Measurements from ENCODE around the gene ZBED3.
"Not testable (repeated sequence)": the region's sequence is repeated elsewhere in the genome, so short reads cannot be mapped to it uniquely, and the experiment has no call there.

The ZBED3 gene

DNA sequence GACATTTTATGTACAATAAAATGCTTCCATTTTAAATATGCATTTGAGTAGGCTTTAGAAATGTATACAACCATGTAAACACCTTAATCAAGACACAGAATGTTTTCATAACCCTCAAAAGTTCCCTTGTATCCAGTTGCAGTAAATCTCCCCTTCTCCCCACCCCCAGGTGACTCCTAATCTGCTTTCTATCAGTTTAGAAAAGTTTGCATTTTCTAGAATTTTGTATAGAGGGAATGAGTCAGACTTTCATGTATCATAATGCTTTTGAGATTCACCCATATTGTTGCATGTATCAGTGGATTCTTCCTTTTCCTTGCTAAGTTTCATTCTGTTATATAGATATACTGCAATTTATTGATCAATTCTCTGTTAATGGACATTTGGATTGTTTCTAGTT lies 17.7 kb upstream of the ZBED3 start:
- Histone ChIP-seq H3K4me1 (ENCODE audit: insufficient read depth, low read length) (no peaks in the 10 kb centered on the region), H3K27me3 (ENCODE audit: insufficient read depth, low read length) (no peaks in the 10 kb centered on the region), H3K4me3 (ENCODE audit: low read length) (no peak overlapping the region), H3K9ac (ENCODE audit: low read depth, low read length) (no peak overlapping the region), H3K27ac (ENCODE audit: low read depth, low read length) (no peak overlapping the region), H3K9me3 (ENCODE audit: insufficient read depth, low read depth, low read length) (no peaks in the 10 kb centered on the region), H3K36me3 (ENCODE audit: insufficient read depth, low read length) (peaks cover 13% of the 10 kb centered on the region; the same call in 1 of the 2 replicates)

DNA sequence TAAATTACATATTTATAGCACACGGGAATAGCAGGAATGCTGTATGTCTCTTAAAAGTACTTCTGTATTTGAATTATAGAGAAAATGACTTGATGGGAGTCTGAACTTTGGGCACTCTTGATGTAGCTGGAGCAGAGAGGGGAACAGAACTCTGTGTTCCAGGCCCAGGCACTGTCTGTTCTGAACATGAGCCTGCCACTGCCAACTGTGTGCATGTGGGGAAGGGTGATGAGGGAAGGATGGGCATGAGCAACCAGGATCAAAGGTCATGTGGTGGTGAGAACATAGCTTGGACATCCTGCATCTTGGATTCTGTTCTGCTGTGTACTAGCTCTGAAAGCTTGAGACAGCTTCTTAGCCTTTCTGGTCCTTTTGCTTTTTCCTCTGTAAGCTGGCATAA lies 16.4 kb upstream of the ZBED3 start:
- Histone ChIP-seq H3K27me3 (ENCODE audit: insufficient read depth, low read length) (no peaks in the 10 kb centered on the region), H3K27ac (ENCODE audit: low read depth, low read length) (no peak overlapping the region), H3K4me3 (ENCODE audit: low read length) (no peak overlapping the region), H3K4me1 (ENCODE audit: insufficient read depth, low read length) (no peaks in the 10 kb centered on the region), H3K9ac (ENCODE audit: low read depth, low read length) (no peak overlapping the region), H3K36me3 (ENCODE audit: insufficient read depth, low read length) (peaks cover 13% of the 10 kb centered on the region; the same call in 1 of the 2 replicates), H3K9me3 (ENCODE audit: insufficient read depth, low read depth, low read length) (no peaks in the 10 kb centered on the region)
- WGBS = 95% methylated on average over 1 of the region's 1 CpG

DNA sequence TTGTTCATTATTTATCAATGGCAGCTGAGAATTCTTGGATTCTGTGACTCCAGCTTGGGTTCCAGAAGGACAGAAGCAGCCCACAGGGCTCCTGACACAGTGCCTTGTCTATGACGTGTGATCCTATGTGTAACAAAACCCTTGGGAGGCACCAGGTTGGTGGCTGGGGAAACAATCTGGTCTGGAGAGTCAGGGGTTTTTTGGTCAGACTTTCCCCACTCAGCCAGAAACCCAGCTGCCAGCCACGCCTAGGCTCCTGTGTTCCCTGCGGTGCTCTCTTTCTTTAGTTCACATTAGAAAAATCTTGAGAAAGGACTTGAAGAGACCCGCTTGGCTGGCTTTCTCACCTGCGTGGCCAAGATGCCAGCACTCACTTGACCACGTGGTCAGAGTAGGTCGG lies 15.5 kb upstream of the ZBED3 start:
- H3K4me3 ChIP-seq (ENCODE audit: low read length) = no peak overlapping the region
- 89% methylated on average over 7 of the region's 7 CpGs for WGBS
- H3K9ac ChIP-seq (ENCODE audit: low read depth, low read length) = no peak overlapping the region
- no peaks in the 10 kb centered on the region for H3K9me3 ChIP-seq (ENCODE audit: insufficient read depth, low read depth, low read length)
- no peak overlapping the region for H3K27ac ChIP-seq (ENCODE audit: low read depth, low read length)
- H3K27me3 ChIP-seq (ENCODE audit: insufficient read depth, low read length) = no peaks in the 10 kb centered on the region
- no peaks in the 10 kb centered on the region for H3K4me1 ChIP-seq (ENCODE audit: insufficient read depth, low read length)
- H3K36me3 ChIP-seq (ENCODE audit: insufficient read depth, low read length) = peaks cover 13% of the 10 kb centered on the region; the same call in 1 of the 2 replicates

DNA sequence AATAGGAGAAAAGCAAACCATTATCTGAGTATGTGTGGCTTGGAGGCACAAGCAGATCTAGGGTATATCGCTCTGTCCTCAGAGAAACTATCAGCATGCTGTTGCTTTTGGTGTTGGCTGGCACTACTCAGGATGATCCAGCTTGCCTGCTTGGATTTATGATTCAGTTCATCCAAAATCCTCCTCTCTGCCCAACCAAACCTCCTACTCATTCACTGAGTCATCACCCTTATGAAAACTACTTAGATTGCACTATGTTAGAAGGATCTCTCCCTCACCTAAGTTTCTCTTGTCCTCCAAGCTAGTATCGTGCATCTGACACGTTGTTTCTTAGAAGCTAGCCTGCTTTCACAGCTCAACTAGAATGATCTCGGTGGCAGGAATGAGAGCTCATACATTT lies 14.2 kb upstream of the ZBED3 start:
- Histone ChIP-seq H3K4me1 (ENCODE audit: insufficient read depth, low read length) (no peaks in the 10 kb centered on the region), H3K9me3 (ENCODE audit: insufficient read depth, low read depth, low read length) (no peaks in the 10 kb centered on the region), H3K4me3 (ENCODE audit: low read length) (no peak overlapping the region), H3K27ac (ENCODE audit: low read depth, low read length) (no peak overlapping the region), H3K27me3 (ENCODE audit: insufficient read depth, low read length) (no peaks in the 10 kb centered on the region), H3K9ac (ENCODE audit: low read depth, low read length) (no peak overlapping the region), H3K36me3 (ENCODE audit: insufficient read depth, low read length) (peaks cover 13% of the 10 kb centered on the region; the same call in 1 of the 2 replicates)
- WGBS = 94% methylated on average over 4 of the region's 4 CpGs

DNA sequence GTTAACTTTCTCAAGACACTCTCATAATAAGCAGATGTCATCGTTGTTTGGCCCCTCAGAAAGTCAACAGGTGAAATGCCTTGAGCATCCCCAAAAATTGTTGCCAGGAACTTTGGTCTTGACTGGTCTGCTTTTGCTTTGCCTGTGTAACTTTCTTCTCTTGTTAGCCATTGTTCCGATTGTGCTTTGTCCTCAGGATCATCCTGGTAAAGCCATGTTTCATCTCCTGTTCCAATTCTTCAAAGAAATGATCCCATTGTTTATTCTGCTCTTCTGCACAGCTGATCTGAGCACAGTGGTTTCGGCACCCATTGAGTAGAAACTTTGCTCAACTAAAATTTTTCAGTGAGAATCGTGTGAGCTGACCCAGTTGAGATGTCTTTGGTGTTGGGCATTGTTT lies 8.1 kb upstream of the ZBED3 start:
- no peaks in the 10 kb centered on the region for H3K27me3 ChIP-seq (ENCODE audit: insufficient read depth, low read length)
- peaks cover 9% of the 10 kb centered on the region; the same call in 1 of the 2 replicates for H3K36me3 ChIP-seq (ENCODE audit: insufficient read depth, low read length)
- no peaks in the 10 kb centered on the region for H3K9me3 ChIP-seq (ENCODE audit: insufficient read depth, low read depth, low read length)
- WGBS = 92% methylated on average over 4 of the region's 4 CpGs
- H3K4me3 ChIP-seq (ENCODE audit: low read length) = no peak overlapping the region
- H3K9ac ChIP-seq (ENCODE audit: low read depth, low read length) = no peak overlapping the region
- H3K27ac ChIP-seq (ENCODE audit: low read depth, low read length) = no peak overlapping the region
- H3K4me1 ChIP-seq (ENCODE audit: insufficient read depth, low read length) = no peaks in the 10 kb centered on the region

DNA sequence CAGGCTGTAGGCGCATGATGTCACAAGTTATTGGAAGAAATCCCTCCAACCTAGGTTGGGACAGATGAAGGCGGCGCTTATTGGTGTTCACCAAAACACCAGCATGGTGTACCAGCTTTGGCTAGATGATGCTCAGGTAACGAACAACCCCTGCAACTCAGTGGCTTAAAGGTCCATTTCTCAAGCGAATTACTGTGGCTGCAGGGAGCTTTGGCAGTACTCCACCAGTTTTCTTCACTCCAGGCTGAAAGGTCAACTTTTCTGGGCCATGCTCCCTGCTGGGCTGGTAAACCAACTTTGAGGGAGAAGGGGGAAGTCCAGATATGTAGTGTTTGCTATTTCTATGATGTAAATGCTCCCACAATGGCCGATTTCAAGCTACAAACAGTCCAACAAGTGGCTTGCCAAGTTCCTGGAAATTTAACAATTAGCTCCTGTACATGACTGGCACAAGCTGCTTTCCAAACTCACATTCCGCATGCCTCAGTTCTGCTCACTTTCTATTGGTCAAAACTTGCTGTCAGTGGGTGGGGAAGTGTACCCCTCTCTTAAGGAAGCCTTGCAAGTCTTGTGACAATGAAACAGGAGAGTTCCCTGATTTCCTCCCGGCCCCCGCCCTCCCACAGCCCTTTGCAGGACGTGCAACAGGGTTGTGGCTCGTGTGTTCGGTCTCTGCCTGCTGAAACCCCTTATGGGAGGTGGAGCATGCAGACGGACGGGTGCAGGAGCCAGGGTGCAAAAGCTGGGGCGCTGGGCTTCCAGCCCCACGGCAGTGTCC lies 588 bp upstream of the ZBED3 start:
- Histone ChIP-seq H3K9ac (ENCODE audit: low read depth, low read length) (peak overlapping the region; percentile 99), H3K36me3 (ENCODE audit: insufficient read depth, low read length) (peaks cover 10% of the 10 kb centered on the region; the same call in 1 of the 2 replicates), H3K9me3 (ENCODE audit: insufficient read depth, low read depth, low read length) (no peaks in the 10 kb centered on the region), H3K27me3 (ENCODE audit: insufficient read depth, low read length) (no peaks in the 10 kb centered on the region), H3K4me1 (ENCODE audit: insufficient read depth, low read length) (peaks cover 20% of the 10 kb centered on the region), H3K4me3 (ENCODE audit: low read length) (peak overlapping the region; percentile 97), H3K27ac (ENCODE audit: low read depth, low read length) (peak overlapping the region; percentile 93)
- whole genome bisulfite sequencing = 63% methylated on average over 16 of the region's 16 CpGs

DNA sequence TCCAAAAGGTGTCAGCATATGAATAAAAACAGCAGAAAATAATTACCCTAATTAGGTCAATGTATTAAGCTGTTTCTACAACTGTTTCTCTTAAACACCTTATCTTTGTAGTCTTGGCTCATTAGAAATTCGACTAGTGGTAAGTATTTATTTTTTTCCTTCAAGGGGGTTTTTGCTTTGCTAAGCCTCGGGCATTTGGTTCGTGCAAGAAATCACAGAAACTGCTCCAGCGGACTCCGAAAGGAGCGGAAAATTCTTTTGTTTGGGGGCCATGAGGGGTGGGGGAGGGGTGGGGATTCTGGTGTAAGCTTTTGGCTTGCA lies 757 bp downstream of the ZBED3 start:
- WGBS = under 1% methylated on average over 6 of the region's 6 CpGs

DNA sequence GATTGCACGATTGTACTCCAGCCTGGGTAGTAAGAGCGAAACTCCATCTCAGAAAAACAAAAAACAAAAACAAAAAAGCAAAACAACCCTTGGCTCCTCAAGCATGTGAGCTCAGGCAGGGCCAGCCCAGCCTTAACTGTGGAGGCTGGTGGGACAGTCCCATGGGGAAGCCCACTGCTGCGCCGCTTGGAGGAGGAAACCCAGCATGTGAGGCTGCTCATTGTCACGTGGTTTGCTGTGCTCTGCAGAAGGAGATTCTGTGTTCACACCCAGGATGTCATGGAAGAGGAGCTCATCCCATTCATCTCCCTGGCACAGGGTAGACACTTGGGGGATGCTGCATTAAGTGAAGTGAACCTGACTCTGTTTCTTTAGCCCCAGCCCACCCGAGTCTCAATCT lies 4.0 kb downstream of the ZBED3 start:
- H3K4me3 ChIP-seq (ENCODE audit: low read length) = no peak overlapping the region
- H3K9ac ChIP-seq (ENCODE audit: low read depth, low read length) = no peak overlapping the region
- peaks cover 2% of the 10 kb centered on the region; the same call in 1 of the 2 replicates for H3K27me3 ChIP-seq (ENCODE audit: insufficient read depth, low read length)
- H3K9me3 ChIP-seq (ENCODE audit: insufficient read depth, low read depth, low read length) = no peaks in the 10 kb centered on the region
- WGBS = 94% methylated on average over 5 of the region's 6 CpGs
- H3K4me1 ChIP-seq (ENCODE audit: insufficient read depth, low read length) = peaks cover 22% of the 10 kb centered on the region
- H3K36me3 ChIP-seq (ENCODE audit: insufficient read depth, low read length) = 0 out of 2 replicates have a peak, but pooled peaks cover 2% of the 10 kb centered on the region
- H3K27ac ChIP-seq (ENCODE audit: low read depth, low read length) = no peak overlapping the region

More for the DNA sequence above, 757 bp downstream of the ZBED3 start:
- peaks cover 20% of the 10 kb centered on the region for H3K4me1 ChIP-seq (ENCODE audit: insufficient read depth, low read length)
- peak overlapping the region; percentile 93 for H3K27ac ChIP-seq (ENCODE audit: low read depth, low read length)
- peak overlapping the region; percentile 99 for H3K9ac ChIP-seq (ENCODE audit: low read depth, low read length)
- H3K36me3 ChIP-seq (ENCODE audit: insufficient read depth, low read length) = peaks cover 8% of the 10 kb centered on the region; the same call in 1 of the 2 replicates
- no peaks in the 10 kb centered on the region for H3K9me3 ChIP-seq (ENCODE audit: insufficient read depth, low read depth, low read length)
- H3K4me3 ChIP-seq (ENCODE audit: low read length) = peak overlapping the region; percentile 97
- H3K27me3 ChIP-seq (ENCODE audit: insufficient read depth, low read length) = no peaks in the 10 kb centered on the region

DNA sequence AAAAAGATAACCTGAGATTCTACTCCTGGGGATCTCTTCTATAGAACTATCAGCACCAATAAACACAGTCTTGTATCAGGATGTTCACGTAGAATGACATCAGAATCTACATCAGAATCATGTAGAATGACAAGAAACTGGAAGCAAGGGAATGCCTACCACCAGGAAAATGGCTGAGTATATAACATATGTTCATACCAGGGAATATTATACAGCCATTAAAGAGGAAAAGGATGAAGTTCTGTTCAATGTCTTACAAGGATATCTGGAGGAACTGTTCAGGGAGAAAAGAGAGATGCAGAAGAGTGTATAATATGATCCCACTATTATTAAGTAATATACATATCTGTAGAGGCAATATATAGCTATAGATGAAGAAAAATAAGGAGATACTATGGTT lies 4.8 kb downstream of the ZBED3 start:
- peaks cover 17% of the 10 kb centered on the region for H3K4me1 ChIP-seq (ENCODE audit: insufficient read depth, low read length)
- peaks cover 2% of the 10 kb centered on the region; the same call in 1 of the 2 replicates for H3K27me3 ChIP-seq (ENCODE audit: insufficient read depth, low read length)
- H3K9ac ChIP-seq (ENCODE audit: low read depth, low read length) = no peak overlapping the region
- H3K9me3 ChIP-seq (ENCODE audit: insufficient read depth, low read depth, low read length) = no peaks in the 10 kb centered on the region
- H3K27ac ChIP-seq (ENCODE audit: low read depth, low read length) = no peak overlapping the region
- no peak overlapping the region for H3K4me3 ChIP-seq (ENCODE audit: low read length)
- 75% methylated on average over 1 of the region's 1 CpG for WGBS
- H3K36me3 ChIP-seq (ENCODE audit: insufficient read depth, low read length) = 0 out of 2 replicates have a peak, but pooled peaks cover 2% of the 10 kb centered on the region

DNA sequence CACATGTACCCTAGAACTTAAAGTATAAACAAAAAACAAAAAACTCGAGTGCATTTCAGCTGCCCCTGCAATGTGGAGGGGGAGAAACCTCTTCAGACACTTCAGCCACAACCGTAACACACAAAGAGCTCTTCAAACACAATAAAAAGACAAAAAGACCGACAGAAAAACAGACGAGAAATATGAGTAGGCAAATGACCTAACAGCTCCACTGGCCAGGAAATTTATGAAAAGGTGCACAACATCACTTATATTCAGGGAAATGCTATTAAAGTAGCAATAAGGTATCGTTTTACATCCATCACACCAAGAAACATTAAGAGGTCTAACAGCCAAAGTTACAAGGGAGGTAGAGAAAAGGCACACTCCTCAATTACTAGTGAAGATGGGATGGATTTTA lies 6.2 kb downstream of the ZBED3 start:
- WGBS = 94% methylated on average over 4 of the region's 5 CpGs
- Histone ChIP-seq H3K9ac (ENCODE audit: low read depth, low read length) (no peak overlapping the region), H3K27me3 (ENCODE audit: insufficient read depth, low read length) (peaks cover 7% of the 10 kb centered on the region; the same call in 1 of the 2 replicates), H3K36me3 (ENCODE audit: insufficient read depth, low read length) (0 out of 2 replicates have a peak, but pooled peaks cover 2% of the 10 kb centered on the region), H3K4me3 (ENCODE audit: low read length) (no peak overlapping the region), H3K9me3 (ENCODE audit: insufficient read depth, low read depth, low read length) (no peaks in the 10 kb centered on the region), H3K4me1 (ENCODE audit: insufficient read depth, low read length) (peaks cover 13% of the 10 kb centered on the region), H3K27ac (ENCODE audit: low read depth, low read length) (no peak overlapping the region)

DNA sequence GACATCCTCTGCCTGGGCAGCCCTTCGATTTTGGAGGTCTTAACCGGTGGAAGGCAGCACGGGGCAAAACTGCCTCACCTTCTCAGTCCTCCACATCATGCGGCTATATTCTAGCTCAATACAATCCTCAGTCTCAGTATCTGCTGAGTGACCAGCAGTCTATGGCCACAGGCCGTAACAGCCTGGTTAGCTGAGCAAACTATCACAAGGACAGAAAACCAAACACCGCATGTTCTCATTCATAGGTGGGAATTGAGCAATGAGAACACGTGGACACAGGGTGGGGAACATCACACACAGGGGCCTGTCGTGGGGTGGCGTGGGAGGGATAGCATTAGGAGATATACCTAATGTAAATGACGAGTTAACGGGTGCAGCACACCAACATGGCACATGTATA lies 6.6 kb downstream of the ZBED3 start:
- H3K27ac ChIP-seq (ENCODE audit: low read depth, low read length); H3K27me3 ChIP-seq (ENCODE audit: insufficient read depth, low read length); H3K9ac ChIP-seq (ENCODE audit: low read depth, low read length); H3K4me1 ChIP-seq (ENCODE audit: insufficient read depth, low read length); H3K9me3 ChIP-seq (ENCODE audit: insufficient read depth, low read depth, low read length); H3K4me3 ChIP-seq (ENCODE audit: low read length); H3K36me3 ChIP-seq (ENCODE audit: insufficient read depth, low read length): not testable (repeated sequence)
- 92% methylated on average over 9 of the region's 11 CpGs for WGBS

All from HUES64 (cell line).